GM19025 (cell line): Measurements from ENCODE around the gene RPH3AL.
"Not testable (repeated sequence)": the region's sequence is repeated elsewhere in the genome, so short reads cannot be mapped to it uniquely, and the experiment has no call there.

ENCODE experiments used
- ATAC-seq: cut with Tn5 transposase; IDR thresholded peaks from one replicate; pipeline ENCODE4 v1.9.1; 2021; ENCODE audit warnings: mild to moderate bottlenecking, low read depth, moderate library complexity; ENCODE audit not compliant: unreplicated experiment

RPH3AL gene

DNA sequence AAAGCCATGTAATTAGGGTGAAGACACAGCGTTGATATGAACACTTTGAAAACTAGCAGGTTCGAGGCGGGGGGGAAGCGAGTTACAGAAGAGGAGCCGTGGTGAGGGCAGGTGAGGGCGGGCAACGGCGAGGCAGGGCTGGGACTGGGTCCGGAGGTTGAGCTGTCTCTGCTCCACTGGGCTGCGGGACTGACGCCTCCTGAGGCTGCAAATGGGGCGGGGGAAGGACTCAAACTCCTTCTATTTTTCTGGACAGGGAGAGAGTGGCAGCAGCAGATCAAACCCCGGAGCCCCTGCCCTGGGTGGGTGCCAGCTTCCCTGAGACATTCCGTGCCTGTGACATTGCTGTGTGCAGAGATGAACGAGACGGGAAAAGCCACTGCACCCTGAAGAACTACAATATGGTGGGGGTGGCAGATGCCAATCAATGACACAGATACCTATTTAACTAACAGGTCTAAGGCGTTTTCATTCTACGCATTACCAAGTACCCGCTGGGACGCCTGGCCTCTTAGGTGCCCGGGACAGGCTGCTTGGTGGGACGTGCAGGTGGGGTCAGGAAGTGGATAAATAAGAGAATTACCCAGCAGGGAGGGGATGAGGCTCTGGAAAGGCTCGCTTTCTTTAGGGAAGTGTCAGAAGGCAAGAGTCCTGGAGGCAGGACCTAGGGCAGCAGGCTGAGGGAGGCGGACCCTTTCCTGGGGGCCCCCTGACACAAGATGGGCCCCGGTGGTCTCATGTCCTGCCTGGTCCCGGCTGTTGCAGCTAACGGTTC is 30.4 kb downstream of the RPH3AL start:
- no peak for ATAC-seq

DNA sequence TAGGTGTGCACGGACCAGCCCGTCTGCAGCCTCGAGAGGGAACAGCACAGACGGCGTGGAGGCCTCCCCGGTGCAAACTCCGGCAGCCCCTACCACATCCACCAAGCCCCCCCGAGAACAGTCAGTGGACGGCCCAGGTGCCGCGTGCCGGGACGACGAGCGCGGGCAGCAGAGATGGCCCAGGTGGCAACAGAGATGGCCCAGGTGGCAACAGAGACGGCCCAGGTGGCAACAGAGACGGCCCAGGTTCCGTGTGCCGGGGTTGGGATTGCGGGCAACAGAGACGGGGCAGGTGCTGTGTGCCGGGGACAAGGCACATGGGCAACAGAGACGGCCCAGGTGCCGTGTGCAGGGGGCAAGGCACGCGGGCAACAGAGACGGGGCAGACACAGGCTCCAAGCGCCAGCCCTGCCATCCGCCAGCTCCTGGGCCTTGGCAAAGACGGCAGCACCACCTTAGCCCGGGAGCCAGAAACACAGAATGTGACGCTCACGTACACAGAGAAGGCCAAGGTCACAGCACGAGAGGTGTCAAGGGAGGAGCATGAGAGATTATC is 31.1 kb downstream of the RPH3AL start:
- ATAC-seq: no peak

DNA sequence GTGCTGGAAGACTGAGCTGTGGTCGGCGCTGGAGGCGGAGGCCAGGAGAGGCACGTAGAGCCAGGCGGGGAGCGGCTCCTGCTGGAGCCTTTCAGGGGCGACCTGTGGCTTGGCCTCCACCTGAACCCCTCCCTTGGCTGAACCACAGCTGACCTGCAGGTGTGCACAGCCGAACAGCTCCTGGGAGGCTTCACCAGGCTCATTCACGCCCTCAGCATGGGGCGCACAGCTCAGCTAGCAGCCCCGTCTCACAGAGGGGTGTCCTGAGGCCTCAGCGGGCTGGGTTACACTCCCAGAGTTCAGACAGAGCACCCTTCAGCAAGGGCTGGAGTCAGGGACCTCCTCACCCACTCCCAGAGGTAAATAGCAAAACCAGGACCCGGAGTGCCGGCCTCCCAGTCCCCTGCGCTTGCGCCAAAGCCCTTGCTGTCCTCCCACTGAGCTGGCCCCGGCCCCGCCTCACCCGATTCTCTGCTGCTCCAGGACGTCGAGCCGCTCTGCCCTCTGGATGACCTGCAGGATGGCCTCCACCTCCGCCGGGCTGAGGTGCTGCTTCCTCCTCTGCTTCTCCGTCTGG is 31.7 kb downstream of the RPH3AL start:
- ATAC-seq: no peak

DNA sequence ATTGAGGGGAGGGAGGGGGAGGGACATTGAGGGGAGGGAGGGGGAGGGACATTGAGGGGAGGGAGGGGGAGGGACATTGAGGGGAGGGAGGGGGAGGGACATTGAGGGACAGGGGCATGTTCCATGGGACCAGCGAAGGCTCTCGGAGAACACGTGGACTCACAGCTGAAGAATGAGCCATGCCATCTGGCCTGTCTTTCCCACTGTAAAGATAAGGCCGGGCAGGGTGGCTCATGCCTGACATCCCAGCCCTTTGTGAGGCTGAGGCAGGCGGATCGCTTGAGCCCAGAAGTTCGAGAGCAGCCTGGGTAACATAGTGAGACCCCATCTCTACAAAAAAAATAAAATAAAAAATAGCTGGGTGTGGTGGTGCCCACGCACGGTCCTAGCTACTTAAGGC is 32.5 kb downstream of the RPH3AL start:
- ATAC-seq: no peak

DNA sequence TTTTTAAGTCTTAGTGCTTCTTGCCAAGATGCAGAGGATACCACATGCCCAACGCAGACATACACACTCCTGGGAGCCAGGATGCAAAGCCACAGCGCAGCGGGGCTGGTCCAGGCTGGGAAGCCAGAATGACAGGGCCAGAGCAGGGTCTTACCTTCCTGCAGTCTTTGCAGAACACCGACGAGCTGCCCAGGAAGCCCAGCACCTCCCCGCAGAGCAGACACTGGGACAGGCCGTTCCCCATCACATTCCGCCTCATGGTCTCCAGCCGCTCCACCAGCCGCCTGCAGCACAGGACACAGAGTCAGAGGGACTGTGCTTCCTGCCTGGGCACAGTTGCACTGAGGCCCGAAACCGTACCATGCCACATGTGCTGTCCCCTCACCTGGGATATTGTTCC is 33.3 kb downstream of the RPH3AL start:
- ATAC-seq: no peak

DNA sequence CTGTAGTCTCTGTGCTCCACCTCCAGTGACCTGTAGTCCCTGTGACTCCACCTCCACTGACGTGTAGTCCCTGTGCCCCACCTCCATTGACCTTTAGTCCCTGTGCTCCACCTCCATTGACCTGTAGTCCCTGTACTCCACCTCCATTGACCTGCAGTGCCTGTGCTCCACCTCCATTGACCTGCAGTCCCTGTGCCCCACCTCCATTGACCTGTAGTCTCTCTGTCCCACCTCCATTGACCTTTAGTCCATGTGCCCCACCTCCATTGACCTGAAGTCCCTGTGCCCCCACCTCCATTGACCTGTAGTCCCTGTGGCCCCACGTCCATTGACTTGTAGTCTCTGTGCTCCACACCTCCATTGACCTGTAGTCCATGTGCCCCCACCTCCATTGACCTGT is 35.5 kb downstream of the RPH3AL start:
- not testable (repeated sequence) for ATAC-seq

DNA sequence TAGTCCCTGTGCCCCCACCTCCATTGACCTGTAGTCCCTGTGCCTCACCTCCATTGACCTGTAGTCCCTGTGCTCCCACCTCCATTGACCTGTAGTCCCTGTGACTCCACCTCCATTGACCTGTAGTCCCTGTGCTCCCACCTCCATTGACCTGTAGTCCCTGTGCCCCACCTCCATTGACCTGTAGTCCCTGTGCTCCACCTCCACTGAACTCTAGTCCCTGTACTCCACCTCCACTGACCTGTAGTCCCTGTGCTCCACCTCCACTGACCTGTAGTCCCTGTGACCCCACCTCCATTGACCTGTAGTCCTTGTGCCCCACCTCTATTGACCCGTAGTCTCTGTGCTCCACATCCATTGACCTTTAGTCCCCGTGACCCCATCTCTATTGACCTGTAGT is 37.2 kb downstream of the RPH3AL start:
- not testable (repeated sequence) for ATAC-seq

DNA sequence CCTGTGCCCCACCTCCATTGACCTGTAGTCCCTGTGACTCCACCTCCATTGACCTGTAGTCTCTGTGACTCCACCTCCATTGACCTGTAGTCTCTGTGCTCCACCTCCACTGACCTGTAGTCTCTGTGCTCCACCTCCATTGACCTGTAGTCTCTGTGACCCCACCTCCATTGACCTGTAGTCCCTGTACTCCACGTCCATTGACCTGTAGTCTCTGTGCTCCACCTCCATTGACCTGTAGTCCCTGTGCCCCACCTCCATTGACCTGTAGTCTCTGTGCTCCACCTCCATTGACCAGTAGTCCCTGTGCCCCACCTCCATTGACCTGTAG is 38.0 kb downstream of the RPH3AL start:
- not testable (repeated sequence) for ATAC-seq

DNA sequence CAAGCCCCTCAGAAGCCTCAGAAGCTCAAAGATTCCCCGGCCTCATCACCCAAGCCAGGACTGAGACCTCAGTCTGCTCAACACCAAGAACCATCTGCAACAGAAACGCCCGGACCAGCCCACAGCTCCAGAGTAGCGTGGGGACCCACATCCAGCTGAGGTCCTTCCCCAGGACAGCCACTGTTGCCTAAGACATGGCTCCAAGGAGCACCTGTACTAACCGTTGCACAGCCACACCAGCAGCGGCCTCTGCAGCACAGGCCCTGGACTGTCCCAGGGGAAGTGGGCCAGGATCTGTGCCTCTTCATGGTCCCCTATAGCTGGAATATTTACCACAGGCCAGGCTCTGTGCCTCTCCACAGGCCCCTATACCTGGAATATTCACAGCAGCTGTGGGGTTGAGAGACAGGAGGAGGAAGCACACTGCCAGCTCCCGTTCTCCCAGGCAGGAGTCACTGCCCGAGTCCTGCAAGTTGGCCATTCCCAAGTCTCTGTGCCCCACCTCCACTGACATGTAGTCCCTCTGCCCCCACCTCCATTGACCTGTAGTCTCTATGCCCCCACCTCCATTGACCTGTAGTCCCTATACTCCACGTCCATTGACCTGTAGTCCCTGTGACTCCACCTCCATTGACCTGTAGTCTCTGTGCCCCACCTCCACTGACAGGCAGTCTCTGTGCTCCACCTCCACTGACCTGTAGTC is 38.5 kb downstream of the RPH3AL start:
- ATAC-seq: no peak

DNA sequence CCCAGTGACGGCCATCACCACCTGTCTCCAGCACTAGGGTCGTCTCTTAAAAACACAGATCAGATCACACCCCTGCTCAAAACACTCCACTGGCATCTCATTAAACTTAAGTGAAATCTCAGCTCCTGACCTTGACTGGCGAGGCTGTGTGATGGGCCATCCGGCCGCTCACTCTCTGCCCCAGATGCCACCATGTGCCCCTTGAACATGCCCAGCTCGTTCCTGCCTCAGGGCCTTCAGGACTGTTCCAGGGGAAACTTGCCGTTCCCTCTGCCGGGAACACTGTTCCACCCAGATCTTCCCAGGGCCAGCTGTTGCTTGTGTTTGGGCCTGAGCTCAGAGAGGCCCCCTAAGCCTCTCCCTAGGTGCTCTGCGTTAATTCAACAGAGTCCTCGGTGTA is 39.4 kb downstream of the RPH3AL start:
- no peak for ATAC-seq

DNA sequence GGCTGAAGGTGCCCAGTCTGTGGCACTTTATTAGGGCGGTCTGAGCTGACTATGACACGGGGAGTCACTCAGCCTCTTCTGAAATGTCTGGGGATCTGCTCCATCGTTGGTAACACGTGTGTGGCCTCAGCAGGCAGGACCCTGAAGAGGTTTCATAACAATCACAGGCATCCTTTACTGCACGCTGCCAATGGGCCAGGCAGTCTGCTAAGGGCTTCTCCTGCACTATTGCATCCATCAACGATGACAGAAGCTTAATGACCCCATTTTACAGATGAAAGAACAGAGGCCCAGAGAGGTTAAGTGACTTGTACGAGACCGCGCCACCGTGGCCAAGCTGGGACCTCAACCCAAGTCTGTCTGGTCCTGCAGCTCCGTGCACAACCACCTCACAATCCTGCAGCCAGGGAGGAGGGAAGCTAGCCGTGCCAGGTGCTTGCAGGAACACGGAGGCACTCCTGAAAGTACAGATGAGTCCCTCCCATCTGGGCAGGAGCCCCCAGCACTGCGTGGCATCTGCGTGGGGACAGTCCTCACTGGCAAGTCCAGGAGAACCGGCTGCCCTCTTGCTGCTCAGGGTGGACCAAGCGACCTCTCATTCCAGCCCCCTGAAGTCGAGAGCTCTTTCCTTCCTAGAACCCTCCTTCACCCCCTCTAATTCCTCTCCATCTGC is 40.0 kb downstream of the RPH3AL start:
- ATAC-seq: no peak

DNA sequence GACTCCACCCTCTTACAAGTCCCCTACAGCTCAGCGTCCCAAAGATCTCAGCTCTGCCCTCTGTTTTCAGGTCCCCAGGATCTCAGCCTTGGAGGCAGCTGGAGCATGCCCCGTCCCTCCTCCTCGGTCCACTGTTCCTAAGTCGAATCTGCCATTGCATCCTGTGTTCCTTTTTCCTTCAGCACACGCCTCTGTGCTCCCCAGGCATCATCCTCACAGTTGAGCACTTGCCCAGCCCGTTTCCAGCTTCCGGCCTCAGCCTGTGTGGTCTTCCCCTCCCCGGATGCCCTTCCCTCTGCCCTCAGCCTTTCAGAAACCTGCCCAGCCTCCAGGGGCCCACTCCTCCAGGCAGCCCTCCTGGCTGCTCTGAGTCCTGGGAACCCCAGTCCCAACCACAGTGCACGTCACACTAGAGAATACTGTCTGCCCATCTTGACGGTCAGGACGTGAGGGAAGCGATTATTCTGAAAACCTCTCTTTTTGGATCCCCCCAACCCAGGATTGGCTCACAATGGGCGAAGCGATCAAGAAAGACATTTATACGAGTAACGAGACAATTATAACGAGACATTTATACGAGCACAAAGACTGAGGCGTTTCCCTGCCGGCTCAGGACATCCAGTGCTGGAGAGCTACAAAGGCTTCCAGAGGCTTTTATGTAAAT is 41.4 kb downstream of the RPH3AL start:
- ATAC-seq: no peak

DNA sequence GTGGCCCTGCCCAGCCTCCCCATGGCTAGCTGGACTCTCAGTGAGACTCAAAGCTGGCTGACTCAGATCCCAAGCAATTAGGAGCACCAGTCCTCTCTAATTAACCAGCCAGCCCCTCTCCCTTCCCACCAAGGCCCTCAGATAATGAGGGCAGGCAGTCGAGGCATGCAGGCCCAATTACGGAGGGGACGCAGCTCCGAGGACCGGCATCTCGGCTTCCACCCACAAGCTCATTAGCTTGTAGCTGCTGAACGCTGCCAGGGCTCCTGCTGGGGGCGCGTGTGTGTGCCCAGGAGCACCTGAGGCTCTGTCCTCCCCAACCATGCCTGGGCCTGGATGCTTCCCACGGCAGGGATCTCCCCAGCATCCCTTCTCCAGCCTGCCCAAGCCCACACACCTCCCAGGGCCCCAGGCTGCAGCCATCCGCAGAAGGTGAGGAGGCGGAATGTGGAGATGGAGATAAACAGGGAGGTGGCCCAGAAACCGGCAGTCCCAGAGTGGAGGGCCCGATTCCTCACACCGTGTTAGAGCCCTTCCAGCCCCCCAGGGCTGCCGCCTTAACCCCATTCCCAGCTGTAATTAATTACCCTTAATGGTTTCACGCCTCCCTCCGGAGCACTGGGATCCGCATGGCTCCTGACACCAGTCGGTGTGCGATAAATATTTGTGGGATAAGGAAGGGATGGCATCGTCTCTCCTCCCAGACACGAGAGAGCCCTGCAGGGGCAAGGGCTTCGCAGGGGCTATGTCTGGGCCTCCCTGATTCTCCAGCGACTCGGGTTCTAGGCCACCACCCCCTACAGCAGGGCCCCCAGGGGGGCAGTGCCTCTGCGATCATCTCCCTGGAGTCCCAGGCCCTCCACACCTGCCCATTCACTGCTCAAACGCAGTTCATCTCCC is 42.2 kb downstream of the RPH3AL start:
- no peak for ATAC-seq

DNA sequence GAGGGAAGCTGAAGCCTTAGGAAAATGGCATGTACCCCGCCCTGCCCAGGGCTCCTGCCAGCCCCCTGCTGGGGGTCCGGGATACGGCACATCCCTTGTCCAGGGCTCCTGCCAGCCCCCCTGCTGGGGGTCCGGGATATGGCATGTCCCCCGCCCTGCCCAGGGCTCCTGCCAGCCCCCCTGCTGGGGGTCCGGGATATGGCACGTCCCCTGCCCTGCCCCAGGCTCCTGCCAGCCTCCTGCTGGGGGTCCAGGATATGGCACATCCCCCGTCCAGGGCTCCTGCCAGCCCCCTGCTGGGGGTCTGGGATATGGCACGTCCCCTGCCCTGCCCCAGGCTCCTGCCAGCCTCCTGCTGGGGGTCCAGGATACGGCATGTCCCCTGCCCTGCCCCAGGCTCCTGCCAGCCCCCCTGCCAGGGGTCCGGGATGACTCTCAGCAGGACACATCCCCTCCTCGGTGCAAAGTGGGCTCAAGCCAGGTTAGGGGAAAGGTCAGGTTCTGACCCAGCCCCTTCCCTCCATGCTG is 43.2 kb downstream of the RPH3AL start:
- no peak for ATAC-seq

DNA sequence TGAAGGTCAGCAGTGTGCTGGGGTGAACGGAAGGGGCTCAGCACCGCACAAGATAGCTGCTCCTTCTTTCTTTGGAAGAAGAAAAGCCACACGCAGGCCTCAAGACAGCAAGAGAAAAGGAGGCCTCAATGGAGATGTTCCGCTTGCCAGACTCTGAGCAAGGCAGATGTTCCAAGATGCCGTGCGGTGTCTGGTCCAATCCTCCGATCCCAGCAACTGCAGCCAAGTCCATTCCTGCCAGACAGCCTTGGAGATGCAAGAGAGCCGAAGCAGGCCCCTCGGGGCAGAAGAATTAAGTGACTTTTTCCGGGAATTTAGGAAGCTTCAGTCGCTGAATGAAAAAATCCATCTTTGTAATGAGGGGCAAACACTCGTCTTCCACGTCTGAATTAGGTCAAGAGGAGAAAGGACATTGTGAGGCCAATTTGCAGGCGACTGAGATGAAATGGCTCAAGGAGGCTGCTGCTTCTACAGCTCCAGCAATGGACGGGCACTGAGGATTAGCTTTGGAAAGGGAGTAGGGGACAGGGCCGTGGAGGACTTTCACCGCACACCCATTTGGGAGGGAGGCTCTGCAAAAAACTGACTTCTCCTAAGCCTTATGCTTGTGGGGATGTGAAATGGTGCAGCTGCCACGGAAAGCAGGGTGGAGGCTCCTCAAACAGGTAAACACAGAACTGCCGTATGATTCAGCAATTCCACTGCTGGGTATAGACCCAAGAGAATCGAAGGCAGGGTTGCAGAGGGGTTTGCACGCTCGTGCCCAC is 44.7 kb downstream of the RPH3AL start:
- no peak for ATAC-seq

DNA sequence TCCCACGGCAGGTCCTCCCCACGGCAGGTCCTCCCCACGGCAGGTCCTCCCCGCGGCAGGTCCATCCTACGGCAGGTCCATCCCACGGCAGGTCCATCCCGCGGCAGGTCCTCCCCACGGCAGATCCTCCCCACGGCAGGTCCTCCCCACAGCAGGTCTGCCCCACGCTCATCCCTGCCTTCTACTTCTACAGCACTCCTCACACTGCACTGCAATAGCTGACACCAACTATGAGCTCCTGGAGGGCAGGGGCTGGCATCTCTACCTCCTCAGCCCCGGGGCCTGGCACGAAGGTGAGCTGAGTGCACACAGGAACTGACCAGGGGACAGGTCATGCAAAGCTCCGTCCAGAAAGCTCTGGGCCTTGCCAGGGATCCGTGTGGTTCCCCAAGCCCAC is 45.3 kb downstream of the RPH3AL start:
- ATAC-seq: no peak

DNA sequence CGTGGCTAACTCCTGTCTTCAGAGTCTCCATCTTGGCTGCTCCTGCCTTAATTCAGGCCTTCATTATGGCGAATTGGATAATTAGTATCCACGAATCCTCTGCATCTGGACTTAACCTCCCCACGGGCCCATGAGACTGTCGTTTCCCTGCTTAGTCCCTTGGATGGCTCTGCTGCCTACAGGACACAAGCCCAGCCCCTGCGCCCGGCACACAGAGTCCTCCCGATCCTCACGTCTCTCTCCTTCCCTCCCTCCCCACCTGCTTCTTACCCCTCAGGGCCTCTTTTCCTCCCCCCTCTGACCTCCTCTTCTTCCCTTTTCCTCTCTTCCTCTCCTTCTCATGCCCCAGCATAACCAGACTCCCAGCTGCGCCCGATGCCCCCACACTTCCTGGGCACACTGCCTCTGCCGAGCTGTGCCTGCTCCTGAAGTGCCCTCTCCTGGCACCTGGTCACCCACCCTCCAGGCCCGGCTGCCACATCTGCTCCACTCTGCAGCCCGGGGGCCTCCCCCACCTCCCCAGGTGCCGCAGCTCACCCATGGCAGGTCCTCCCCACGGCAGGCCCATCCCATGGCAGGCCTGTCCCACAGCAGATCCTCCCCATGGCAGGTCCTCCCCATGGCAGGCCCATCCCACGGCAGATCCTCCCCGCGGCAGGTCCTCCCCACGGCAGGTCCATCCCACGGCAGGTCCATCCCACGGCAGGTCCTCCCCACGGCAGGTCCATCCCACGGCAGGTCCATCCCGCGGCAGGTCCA is 45.9 kb downstream of the RPH3AL start:
- no peak for ATAC-seq

DNA sequence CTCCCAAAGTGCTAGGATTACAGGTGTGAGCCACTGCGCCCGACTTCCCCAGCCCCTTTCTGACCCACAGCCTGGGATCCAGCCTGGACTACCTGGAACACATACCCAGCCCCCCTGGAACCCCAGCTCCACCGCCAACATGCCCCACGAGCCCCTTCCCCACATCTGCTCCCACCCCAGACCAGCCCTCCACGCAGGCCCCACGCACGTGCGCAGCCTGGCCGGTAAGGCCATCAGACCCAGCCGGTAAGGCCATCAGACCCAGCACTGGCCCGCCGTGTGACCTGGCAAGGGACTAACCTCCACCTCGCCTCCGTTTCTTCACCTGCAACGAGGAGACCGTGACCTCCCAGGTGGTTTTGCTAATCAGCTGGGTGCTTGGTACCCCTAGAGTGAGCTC is 46.5 kb downstream of the RPH3AL start:
- ATAC-seq: no peak
